AG10803 (cell line): ENCODE results near the gene MXD4.

Experiments
- DNase-seq: peaks from one replicate; pipeline ENCODE4 v3.0.0; 2010; ENCODE audit warnings: low read depth
- H3K4me3 ChIP-seq: 2 replicates; pipeline ENCODE4 v1.5.1; 2011; ENCODE audit warnings: mild to moderate bottlenecking, low read length, control low read depth
- CTCF ChIP-seq: conservative IDR thresholded peaks from 2 replicates; pipeline ENCODE4 v1.5.1; 2011; ENCODE audit warnings: mild to moderate bottlenecking, low read length, control low read depth, inconsistent platforms

Gene MXD4

DNA sequence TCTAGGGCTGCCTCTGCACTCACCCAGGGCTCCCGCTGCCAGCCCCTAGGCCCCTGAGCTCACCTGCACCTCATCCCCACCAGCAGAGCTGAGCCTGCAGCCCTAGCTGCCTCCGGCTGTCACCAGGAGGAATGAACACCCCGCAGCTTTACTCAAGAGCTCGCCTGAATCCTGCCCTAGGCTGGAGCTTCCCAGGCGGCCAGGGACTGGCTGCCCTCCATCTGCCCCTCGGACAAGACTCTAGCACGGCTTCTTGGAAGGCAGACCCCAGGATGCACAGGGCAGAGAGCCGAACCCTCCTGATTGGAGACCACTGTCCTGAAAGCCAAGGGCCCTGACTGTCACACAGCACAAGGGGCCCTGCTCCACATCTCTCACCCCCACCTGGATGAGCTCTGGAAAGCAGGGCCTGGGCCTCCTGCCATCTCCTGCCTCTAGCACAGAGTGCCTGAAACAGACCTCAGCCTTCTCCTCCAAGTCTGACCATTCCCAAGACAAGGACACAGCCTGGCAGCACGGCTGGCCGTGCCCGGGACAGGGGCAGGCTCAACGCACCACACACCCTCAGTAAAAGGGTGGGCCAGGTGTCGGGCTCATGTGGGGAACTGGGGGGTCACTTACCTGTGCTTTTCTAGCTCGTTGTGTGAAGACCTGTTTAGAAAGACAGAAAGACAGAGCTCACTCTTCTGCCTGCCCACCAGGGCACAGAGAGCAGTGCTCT is 4.4 kb downstream of the MXD4 start:
- TF ChIP-seq CTCF, result no peak
- DNase-seq, result no peak
- H3K4me3 ChIP-seq, result no peak overlapping the region

- H3K4me3 ChIP-seq, result no peak overlapping the region
- no peak for DNase-seq
- TF ChIP-seq CTCF, result no peak
Observed at GRCh38 chr4:2256781-2257191, 5.1 kb downstream of the MXD4 start.

- no peak overlapping the region for H3K4me3 ChIP-seq
- DNase-seq, result no peak
- no peak for TF ChIP-seq CTCF
Observed at GRCh38 chr4:2256156-2256731, 5.7 kb downstream of the MXD4 start.

GRCh38 chr4:2255501-2256155 is 6.3 kb downstream of the MXD4 start:
- DNase-seq, result no peak
- no peak for TF ChIP-seq CTCF
- no peak overlapping the region for H3K4me3 ChIP-seq

- no peak for TF ChIP-seq CTCF
- H3K4me3 ChIP-seq, result no peak overlapping the region
- DNase-seq, result no peak
Observed at GRCh38 chr4:2254665-2255500, 7.0 kb downstream of the MXD4 start.

GRCh38 chr4:2253160-2254084 is 8.5 kb downstream of the MXD4 start:
- H3K4me3 ChIP-seq, result no peak overlapping the region
- no peak for TF ChIP-seq CTCF
- DNase-seq, result no peak
